GM06990 (cell line): Measurements from ENCODE around the gene TGIF1.

Experiments
- DNase-seq: peaks from one replicate; pipeline ENCODE4 v3.0.0-alpha.2; 2011; ENCODE audit not compliant: insufficient read length; ENCODE audit errors: extremely low read depth
- H3K27me3 ChIP-seq: replicated peaks from 2 replicates; pipeline ENCODE4 v1.6.0; 2011; ENCODE audit warnings: low read length; ENCODE audit not compliant: control insufficient read depth, insufficient read depth
- H3K36me3 ChIP-seq: 2 replicates; pipeline ENCODE4 v1.5.1; 2011; ENCODE audit warnings: low read length; ENCODE audit not compliant: control insufficient read depth, insufficient read depth
- H3K4me3 ChIP-seq: replicated peaks from 2 replicates; pipeline ENCODE4 v1.5.1; 2011; ENCODE audit warnings: low read depth, mild to moderate bottlenecking, control low read depth, low read length
- TF ChIP-seq, protein P1 (sequence below): IDR thresholded peaks from 2 replicates; pipeline ENCODE4 v1.5.1; 2011; ENCODE audit warnings: low read length, control low read depth, mild to moderate bottlenecking, inconsistent platforms; ENCODE audit not compliant: insufficient read depth, poor library complexity, severe bottlenecking

TGIF1 gene

DNA sequence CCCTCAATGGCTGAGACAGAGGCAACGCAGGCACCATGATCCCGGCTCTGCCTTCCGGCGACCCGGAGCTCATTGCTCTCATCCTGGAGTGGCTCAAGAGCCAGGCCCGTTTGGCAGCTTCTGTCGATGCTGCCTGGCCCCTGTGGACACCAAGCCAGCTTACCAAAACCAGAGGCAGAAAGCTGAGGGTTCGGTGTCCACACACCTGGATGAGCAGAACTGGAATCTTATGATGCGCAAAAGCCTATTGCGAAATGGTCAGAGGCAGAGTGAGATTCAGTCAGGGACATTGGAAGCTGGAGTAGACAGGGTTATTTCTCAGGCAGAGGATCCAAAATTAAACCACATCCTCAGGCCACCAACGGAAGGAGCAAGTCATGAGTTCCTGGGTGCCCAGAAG lies 34.9 kb upstream of the TGIF1 start:
- H3K27me3 ChIP-seq: no peaks in the 10 kb centered on the region
- no peaks in the 10 kb centered on the region for H3K36me3 ChIP-seq
- TF ChIP-seq, protein P1, sequence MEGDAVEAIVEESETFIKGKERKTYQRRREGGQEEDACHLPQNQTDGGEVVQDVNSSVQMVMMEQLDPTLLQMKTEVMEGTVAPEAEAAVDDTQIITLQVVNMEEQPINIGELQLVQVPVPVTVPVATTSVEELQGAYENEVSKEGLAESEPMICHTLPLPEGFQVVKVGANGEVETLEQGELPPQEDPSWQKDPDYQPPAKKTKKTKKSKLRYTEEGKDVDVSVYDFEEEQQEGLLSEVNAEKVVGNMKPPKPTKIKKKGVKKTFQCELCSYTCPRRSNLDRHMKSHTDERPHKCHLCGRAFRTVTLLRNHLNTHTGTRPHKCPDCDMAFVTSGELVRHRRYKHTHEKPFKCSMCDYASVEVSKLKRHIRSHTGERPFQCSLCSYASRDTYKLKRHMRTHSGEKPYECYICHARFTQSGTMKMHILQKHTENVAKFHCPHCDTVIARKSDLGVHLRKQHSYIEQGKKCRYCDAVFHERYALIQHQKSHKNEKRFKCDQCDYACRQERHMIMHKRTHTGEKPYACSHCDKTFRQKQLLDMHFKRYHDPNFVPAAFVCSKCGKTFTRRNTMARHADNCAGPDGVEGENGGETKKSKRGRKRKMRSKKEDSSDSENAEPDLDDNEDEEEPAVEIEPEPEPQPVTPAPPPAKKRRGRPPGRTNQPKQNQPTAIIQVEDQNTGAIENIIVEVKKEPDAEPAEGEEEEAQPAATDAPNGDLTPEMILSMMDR: no peak
- no peak for DNase-seq
- no peak overlapping the region for H3K4me3 ChIP-seq

DNA sequence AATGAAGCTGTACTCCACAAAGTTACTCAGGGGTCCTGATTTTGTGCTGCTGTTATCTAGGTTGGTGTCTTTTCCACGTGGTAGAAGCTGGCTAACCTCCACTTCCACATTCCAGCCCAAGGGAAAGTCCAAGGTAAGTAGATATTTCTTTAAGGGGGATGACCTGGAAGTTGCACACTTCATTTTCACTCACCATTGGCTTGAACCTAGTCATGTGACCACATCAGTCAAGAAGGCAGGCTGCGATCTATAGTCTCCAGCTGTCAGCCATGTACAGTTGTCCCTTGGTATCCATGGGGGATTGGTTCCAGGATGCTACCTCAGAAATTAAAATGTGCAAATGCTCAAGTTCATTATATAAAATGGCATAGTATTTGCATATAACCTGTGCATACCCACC lies 31.9 kb upstream of the TGIF1 start:
- Histone ChIP-seq H3K4me3 (no peak overlapping the region), H3K27me3 (no peaks in the 10 kb centered on the region), H3K36me3 (no peaks in the 10 kb centered on the region)
- TF ChIP-seq, protein P1: no peak
- no peak for DNase-seq

DNA sequence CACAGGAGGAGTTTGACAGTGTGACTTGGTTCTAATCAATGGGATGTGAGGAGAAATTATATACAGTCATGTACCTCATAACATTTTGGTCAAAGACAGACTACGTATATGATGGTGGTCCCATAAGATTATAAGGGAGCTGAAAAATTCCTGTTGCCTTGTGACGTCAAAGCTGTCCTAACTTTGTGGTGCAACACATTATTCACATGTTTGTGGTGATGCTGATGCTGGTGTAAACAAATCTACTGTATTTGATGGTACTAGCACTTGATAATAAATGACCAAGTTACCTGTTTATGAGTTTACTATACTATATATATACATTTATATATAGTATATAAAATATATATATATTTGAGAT lies 29.1 kb upstream of the TGIF1 start:
- DNase-seq: no peak
- Histone ChIP-seq H3K36me3 (no peaks in the 10 kb centered on the region), H3K27me3 (no peaks in the 10 kb centered on the region; the same call in 1 of the 2 replicates), H3K4me3 (no peak overlapping the region)
- TF ChIP-seq, protein P1: no peak

DNA sequence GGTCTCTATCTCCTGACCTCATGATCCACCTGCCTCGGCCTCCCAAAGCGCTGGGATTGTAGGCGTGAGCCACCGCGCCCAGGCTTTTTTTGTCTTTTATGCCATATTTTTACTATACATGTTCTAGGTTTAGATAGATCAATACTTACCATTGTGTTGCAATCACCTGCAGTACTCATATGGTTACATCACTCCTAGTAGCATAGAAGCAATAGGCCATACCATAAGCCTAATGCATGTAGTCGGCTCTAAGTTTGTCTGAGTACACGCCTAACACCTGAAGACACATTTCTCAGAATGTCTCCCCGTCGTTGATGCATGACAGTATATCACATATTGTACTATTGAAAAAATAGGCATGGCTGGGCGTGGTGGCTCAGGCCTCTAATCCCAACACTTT lies 27.1 kb upstream of the TGIF1 start:
- DNase-seq: no peak
- Histone ChIP-seq H3K27me3 (no peaks in the 10 kb centered on the region; the same call in 1 of the 2 replicates), H3K4me3 (no peak overlapping the region), H3K36me3 (no peaks in the 10 kb centered on the region)
- TF ChIP-seq, protein P1: no peak

DNA sequence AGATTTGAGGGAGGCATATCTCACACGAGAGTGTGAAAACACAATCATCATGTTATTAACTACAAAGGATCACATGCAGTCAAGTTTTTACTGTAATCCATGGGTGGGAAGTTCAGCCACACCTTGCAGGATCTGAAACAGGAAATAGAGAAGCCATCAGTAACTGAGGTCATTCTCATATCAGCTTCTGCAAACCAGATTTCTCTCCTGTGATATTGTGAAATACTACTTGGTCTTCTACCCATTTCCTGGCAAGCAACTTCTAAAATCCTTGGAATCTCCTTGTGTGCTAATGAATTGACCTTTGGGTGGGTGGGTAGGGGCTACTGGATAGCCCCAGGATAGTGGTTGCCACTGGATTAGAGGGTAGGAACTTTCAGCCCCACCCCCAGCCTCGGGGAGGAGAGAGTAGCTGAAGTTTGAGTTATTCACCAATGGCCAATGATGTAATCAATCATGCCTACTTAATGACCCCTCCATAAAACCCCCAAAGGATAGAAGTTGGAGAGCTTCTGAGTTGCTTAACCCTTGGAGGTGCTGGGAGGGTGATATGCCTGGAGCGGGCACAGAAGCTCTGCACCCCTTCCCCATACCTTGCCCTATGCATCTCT lies 25.6 kb upstream of the TGIF1 start:
- H3K27me3 ChIP-seq: no peaks in the 10 kb centered on the region; the same call in 1 of the 2 replicates
- H3K4me3 ChIP-seq: no peak overlapping the region
- TF ChIP-seq, protein P1: no peak
- DNase-seq: no peak
- no peaks in the 10 kb centered on the region for H3K36me3 ChIP-seq

DNA sequence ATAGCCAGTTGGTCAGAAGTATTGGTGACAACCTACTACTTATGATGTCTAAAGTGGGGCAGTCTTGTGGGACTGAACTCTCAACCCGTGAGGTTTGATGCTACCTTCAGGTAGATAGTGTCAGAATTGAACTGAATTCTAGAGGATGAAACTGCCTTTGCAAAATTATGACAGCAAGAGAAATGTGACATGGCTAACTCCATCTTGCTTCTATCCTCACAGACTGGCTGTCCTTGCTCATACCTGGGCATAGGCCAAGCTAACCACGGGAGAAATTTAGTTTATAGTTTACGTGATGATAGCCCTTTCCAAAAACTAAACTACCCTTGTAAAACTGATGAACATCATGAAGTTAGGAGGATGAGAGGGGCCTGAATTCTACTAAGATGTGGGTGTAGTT lies 24.9 kb upstream of the TGIF1 start:
- no peaks in the 10 kb centered on the region for H3K36me3 ChIP-seq
- no peak overlapping the region for H3K4me3 ChIP-seq
- DNase-seq: no peak
- H3K27me3 ChIP-seq: no peaks in the 10 kb centered on the region; the same call in 1 of the 2 replicates
- TF ChIP-seq, protein P1: no peak
